ENCODE data around the gene LRRC38.

Gene LRRC38

GRCh38 chr1:13469343-13469742 is 44.5 kb downstream of the LRRC38 start:
- no peak overlapping the region for H3K4me3 ChIP-seq (replicated peaks; ENCODE audit: low read depth, low read length)
- peak; percentile 53 for TF ChIP-seq CTCF (IDR thresholded peaks at IDR 0.05; ENCODE audit: insufficient read depth, low read length, poor library complexity, severe bottlenecking)
- DNase-seq (ENCODE audit: extremely low read depth, insufficient read length), result no peak
- no peaks in the 10 kb centered on the region; the same call in none of the 2 replicates for H3K27me3 ChIP-seq (replicated peaks; ENCODE audit: control insufficient read depth, insufficient read depth, low read length)
- H3K36me3 ChIP-seq (ENCODE audit: control insufficient read depth, insufficient read depth, low read length), result no peaks in the 10 kb centered on the region

- TF ChIP-seq CTCF (IDR thresholded peaks at IDR 0.05; ENCODE audit: insufficient read depth, low read length, poor library complexity, severe bottlenecking), result no peak
- H3K36me3 ChIP-seq (ENCODE audit: control insufficient read depth, insufficient read depth, low read length), result no peaks in the 10 kb centered on the region
- no peaks in the 10 kb centered on the region; the same call in none of the 2 replicates for H3K27me3 ChIP-seq (replicated peaks; ENCODE audit: control insufficient read depth, insufficient read depth, low read length)
- H3K4me3 ChIP-seq (replicated peaks; ENCODE audit: low read depth, low read length), result no peak overlapping the region
- DNase-seq (ENCODE audit: extremely low read depth, insufficient read length), result no peak
These were observed 48.3 kb downstream of the LRRC38 start for GRCh38 chr1:13465515-13465914.

- no peak for TF ChIP-seq CTCF (IDR thresholded peaks at IDR 0.05; ENCODE audit: insufficient read depth, low read length, poor library complexity, severe bottlenecking)
- DNase-seq (ENCODE audit: extremely low read depth, insufficient read length), result no peak
- Histone ChIP-seq H3K4me3 (replicated peaks; ENCODE audit: low read depth, low read length) (no peak overlapping the region), H3K27me3 (replicated peaks; ENCODE audit: control insufficient read depth, insufficient read depth, low read length) (no peaks in the 10 kb centered on the region; the same call in none of the 2 replicates), H3K36me3 (ENCODE audit: control insufficient read depth, insufficient read depth, low read length) (no peaks in the 10 kb centered on the region)
These were observed 51.1 kb downstream of the LRRC38 start for GRCh38 chr1:13462682-13463081.

GRCh38 chr1:13461977-13462376 is 51.8 kb downstream of the LRRC38 start:
- Histone ChIP-seq H3K27me3 (replicated peaks; ENCODE audit: control insufficient read depth, insufficient read depth, low read length) (no peaks in the 10 kb centered on the region; the same call in none of the 2 replicates), H3K4me3 (replicated peaks; ENCODE audit: low read depth, low read length) (no peak overlapping the region), H3K36me3 (ENCODE audit: control insufficient read depth, insufficient read depth, low read length) (no peaks in the 10 kb centered on the region)
- no peak for TF ChIP-seq CTCF (IDR thresholded peaks at IDR 0.05; ENCODE audit: insufficient read depth, low read length, poor library complexity, severe bottlenecking)
- no peak for DNase-seq (ENCODE audit: extremely low read depth, insufficient read length)

GRCh38 chr1:13456904-13457532 is 56.8 kb downstream of the LRRC38 start:
- DNase-seq (ENCODE audit: extremely low read depth, insufficient read length), result no peak
- no peak for TF ChIP-seq CTCF (IDR thresholded peaks at IDR 0.05; ENCODE audit: insufficient read depth, low read length, poor library complexity, severe bottlenecking)
- Histone ChIP-seq H3K4me3 (replicated peaks; ENCODE audit: low read depth, low read length) (no peak overlapping the region), H3K27me3 (replicated peaks; ENCODE audit: control insufficient read depth, insufficient read depth, low read length) (no peaks in the 10 kb centered on the region; the same call in none of the 2 replicates), H3K36me3 (ENCODE audit: control insufficient read depth, insufficient read depth, low read length) (no peaks in the 10 kb centered on the region)

Data from GM06990 (cell line).